Daoy (cell line): ENCODE data around the gene LRRC26. TPM values are rescaled to one million over a fixed set of nuclear protein-coding genes. Genes with fewer than 3 reads are reported as not detected.
A peak's percentile ranks its signal among the peaks of the same experiment; 100 is the strongest.

Experiments
- DNase-seq: peaks from one replicate; pipeline ENCODE4 v3.0.0-alpha.2; 2015; ENCODE audit warnings: low read depth
- total RNA-seq: library from RNA; depleted of rRNA; stranded (reverse); fragments of >200 nt; shearing (Covaris generic); gene quantifications from 2 replicates; pipeline ENCODE4 v1.2.3, GENCODE V29; 2014; rRNA removed

Gene LRRC26
- not detected in 2 replicates for total RNA-seq

GRCh38 chr9:137169896-137170358, at the start of gene LRRC26:
Gene LRRC26, minus strand, starts transcription at chr9:137170051. Its CDS starts 108 bp downstream, at chr9:137169943.
- no peak for DNase-seq

GRCh38 chr9:137218754-137219271, 49.0 kb upstream of the LRRC26 start:
- peak; percentile 87 for DNase-seq

- no peak for DNase-seq
Observed at GRCh38 chr9:137218212-137218753, 48.4 kb upstream of the LRRC26 start.

- no peak for DNase-seq
Observed at GRCh38 chr9:137217276-137218211, 47.7 kb upstream of the LRRC26 start.

GRCh38 chr9:137216188-137216965, 46.5 kb upstream of the LRRC26 start:
- DNase-seq = no peak

GRCh38 chr9:137215196-137215986, 45.5 kb upstream of the LRRC26 start:
- no peak for DNase-seq

GRCh38 chr9:137214620-137215019, 44.8 kb upstream of the LRRC26 start:
- DNase-seq = no peak

- no peak for DNase-seq
Observed at GRCh38 chr9:137213160-137214060, 43.6 kb upstream of the LRRC26 start.

- no peak for DNase-seq
Observed at GRCh38 chr9:137212520-137212919, 42.7 kb upstream of the LRRC26 start.

- DNase-seq = no peak
Observed at GRCh38 chr9:137211532-137211931, 41.7 kb upstream of the LRRC26 start.

- no peak for DNase-seq
Observed at GRCh38 chr9:137206602-137207001, 36.8 kb upstream of the LRRC26 start.

- peak; percentile 95 for DNase-seq
Observed at GRCh38 chr9:137205126-137206069, 35.5 kb upstream of the LRRC26 start, which contains the start of the genes NDOR1 and TMEM203. Gene NDOR1, plus strand, starts transcription at chr9:137205700. Its CDS starts 78 bp downstream, at chr9:137205778. Gene TMEM203, minus strand, starts transcription at chr9:137205648. Its CDS starts 234 bp downstream, at chr9:137205414.

- DNase-seq = no peak
Observed at GRCh38 chr9:137204731-137205125, 34.9 kb upstream of the LRRC26 start.

- DNase-seq = no peak
Observed at GRCh38 chr9:137202966-137203365, 33.1 kb upstream of the LRRC26 start.

GRCh38 chr9:137201205-137201868, 31.5 kb upstream of the LRRC26 start:
- DNase-seq = no peak

- DNase-seq = peak; percentile 100
Observed at GRCh38 chr9:137200311-137201204, 30.7 kb upstream of the LRRC26 start, which contains the start of gene TPRN. Gene TPRN, minus strand, starts transcription at chr9:137200741. Its CDS starts 30 bp downstream, at chr9:137200711.
